Renal pelvis (tissue), 4 donors: ENCODE results near the gene TUBB2A. TPM values are rescaled to one million over a fixed set of nuclear protein-coding genes. Genes with fewer than 3 reads are reported as not detected.
"Not testable (repeated sequence)": the region's sequence is repeated elsewhere in the genome, so short reads cannot be mapped to it uniquely, and the experiment has no call there.

Experiments
- DNase-seq: peaks from one replicate; pipeline ENCODE4 v3.0.0-alpha.2; 2013
- polyA plus RNA-seq, 3 donors: library from polyadenylated mRNA; unstranded; fragments of 120-200 nt; gene quantifications; one replicate each; pipeline ENCODE4 v1.2.1, GENCODE V29; 2013; ENCODE audit not compliant: insufficient read length in 3 of 3

The TUBB2A gene
- polyA plus RNA-seq, 3 donors = 54.5 to 84.7 (median 55.5) TPM

- DNase-seq = no peak
Measured at GRCh38 chr6:3190056-3190455, 32.7 kb upstream of the TUBB2A start.

GRCh38 chr6:3189192-3189591, 31.8 kb upstream of the TUBB2A start:
- DNase-seq = not testable (repeated sequence)

DNA sequence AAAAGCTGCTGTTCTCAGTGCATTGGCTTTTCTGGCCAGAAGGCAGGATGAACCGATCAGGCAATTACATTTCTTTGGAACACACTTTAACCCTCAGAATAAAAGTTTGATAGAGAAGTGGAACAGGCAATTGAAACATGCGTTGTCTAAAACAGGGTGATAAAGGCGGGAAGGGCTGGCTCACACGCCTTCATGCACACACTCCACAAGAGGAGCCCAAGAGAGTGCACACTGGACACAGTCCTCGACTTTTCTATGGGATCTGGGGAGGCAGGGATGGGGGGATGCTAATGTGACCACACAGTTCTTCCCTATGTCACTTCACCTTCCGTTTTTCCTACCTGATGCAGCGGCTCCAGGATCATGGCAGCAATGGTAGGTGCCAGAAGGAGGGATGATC, 30.9 kb upstream of the TUBB2A start:
- DNase-seq = no peak

GRCh38 chr6:3186974-3187382, 29.6 kb upstream of the TUBB2A start:
- DNase-seq = no peak

DNA sequence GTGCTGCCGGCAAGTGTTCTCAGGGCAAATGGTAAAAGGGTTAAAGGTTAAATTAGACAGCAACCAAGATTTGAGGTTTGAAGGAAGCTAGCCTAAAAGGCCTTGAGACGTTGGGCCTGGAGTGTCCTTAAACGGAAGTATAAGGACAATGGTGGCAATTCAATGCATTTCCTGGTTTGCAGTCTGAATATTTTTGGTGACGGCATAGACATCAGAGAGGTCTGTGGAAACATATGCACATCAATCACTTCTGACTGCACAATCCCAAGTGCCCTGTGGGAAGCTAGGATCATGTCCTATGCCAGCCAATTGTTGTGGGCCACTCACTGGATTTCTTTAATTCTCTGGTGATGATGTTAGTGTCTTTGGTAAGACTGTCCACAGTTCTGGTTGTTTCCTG, 25.7 kb upstream of the TUBB2A start:
- no peak for DNase-seq

- DNase-seq = no peak
Measured at GRCh38 chr6:3181105-3181504, 23.8 kb upstream of the TUBB2A start.

DNA sequence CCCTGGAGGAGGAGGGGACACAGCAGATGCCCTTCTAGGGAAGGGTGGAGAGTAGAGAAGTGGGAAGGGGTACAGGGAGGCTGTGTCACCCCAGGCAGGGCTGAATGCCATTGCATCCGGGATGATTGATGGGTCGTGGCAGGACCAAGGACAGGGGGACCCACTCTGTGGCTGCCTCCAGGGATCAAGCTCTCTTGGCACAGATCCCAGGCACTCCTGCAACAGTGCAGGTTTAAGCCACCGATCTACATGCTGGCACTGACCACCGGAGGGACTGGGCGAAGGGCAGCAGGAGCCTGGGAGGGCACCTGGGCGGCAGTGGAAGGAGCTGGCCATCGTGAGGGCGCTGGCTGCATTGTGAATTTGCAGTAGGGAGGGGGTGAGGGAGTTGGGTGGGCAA, 22.6 kb upstream of the TUBB2A start:
- not testable (repeated sequence) for DNase-seq

DNA sequence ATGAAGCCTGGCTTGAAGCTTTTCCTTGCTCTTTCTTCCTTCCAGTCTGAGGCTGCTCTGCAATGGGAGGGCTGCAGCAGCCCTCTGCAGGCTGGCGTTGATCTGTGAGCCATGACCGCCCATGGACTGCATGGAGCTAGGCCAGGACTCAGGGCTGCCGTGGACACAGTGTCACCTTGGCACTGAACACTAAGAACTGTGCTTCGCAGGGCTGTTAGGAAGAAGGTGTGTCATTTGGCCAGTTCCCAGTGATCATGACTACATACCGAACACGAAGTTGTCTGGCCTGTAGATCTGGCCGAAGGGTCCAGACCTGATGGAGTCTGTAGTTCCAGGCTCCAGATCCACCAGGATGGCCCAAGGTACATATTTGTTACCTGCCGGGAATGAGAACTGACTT, 21.3 kb upstream of the TUBB2A start:
- DNase-seq = not testable (repeated sequence)

DNA sequence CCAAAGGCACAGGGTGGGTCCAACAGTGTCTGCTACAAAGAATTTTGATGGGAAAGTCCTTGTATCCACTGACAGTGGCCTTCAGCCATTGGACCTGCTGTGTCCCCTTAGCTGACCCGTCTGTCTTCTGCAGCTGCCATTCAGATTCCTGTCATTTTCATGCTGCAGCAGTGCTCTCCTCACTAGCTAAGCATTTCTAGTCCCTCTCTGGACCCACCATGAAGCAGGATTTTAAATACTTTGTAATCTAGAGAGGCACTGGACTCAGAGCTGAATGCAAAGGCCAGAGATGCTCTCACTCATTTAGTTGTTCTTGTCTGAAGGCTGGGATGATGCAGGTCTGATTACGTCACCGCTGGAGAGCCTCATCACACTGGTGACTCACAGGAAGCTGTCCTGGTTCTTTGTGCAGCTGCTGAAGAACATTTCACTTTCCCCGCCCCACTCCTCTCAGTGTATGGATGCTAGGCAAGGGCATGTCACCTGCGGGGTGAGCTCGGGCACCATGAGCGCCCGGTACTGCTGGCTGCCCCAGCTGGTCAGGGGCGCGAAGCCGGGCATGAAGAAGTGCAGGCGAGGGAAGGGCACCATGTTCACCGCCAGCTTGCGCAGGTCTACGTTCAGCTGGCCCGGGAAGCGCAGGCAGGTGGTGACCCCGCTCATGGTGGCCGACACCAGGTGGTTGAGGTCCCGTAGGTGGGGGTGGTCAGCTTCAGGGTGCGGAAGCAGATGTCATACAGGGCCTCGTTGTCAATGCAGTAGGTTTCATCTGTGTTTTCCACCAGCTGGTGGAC, 19.4 kb upstream of the TUBB2A start:
- no peak for DNase-seq

DNA sequence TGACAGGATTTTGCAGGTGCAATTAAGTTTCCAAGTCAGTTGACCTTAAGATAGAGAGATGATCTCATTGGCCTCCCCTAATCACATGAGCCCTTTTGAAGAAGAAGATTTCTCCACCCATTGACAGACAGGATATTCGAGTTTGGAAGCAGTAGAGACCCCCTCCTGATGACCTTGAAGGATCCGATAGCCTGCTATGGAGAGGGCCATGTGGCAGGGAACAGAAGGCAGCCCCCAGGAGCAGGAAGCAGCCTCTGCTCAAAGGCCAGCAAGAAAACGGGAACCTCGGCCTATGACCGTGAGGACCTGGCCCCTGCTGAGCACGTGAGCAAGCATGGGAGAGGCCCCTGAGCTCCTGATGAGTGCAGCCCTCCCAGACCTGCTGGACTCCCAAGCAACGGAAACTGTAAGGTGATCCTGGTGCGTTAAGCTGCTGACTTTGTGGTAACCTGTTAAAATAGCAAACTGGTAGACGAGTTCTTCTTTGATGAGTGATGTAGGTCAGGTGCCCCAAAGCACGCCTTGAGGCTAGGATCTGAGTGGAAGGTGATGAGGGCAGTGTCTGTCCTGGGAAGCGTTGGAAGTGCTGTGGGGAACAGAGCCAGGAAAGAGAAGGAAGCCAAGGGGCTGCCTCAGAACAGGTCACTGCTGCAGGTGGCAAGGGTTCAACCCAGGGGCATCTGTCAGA, 18.5 kb upstream of the TUBB2A start:
- DNase-seq = no peak

DNA sequence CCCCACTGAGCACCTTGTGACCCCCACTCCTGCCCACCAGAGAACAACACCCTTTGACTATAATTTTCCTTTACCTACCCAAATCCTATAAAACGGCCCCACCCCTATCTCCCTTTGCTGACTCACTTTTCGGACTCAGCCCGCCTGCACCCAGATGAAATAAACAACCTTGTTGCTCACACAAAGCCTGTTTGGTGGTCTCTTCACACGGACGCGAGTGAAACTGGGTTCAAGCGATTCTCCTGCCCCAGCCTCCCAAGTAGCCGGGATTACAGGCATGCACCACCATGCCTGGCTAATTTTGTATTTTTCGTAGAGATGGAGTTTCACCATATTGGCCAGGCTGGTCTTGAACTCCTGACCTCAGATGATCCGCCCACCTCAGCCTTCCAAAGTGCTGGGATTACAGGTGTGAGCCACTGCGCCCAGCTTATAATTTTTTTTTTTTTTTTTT, 16.3 kb upstream of the TUBB2A start:
- not testable (repeated sequence) for DNase-seq

- DNase-seq = not testable (repeated sequence)
Measured at GRCh38 chr6:3172789-3173188, 15.4 kb upstream of the TUBB2A start.

DNA sequence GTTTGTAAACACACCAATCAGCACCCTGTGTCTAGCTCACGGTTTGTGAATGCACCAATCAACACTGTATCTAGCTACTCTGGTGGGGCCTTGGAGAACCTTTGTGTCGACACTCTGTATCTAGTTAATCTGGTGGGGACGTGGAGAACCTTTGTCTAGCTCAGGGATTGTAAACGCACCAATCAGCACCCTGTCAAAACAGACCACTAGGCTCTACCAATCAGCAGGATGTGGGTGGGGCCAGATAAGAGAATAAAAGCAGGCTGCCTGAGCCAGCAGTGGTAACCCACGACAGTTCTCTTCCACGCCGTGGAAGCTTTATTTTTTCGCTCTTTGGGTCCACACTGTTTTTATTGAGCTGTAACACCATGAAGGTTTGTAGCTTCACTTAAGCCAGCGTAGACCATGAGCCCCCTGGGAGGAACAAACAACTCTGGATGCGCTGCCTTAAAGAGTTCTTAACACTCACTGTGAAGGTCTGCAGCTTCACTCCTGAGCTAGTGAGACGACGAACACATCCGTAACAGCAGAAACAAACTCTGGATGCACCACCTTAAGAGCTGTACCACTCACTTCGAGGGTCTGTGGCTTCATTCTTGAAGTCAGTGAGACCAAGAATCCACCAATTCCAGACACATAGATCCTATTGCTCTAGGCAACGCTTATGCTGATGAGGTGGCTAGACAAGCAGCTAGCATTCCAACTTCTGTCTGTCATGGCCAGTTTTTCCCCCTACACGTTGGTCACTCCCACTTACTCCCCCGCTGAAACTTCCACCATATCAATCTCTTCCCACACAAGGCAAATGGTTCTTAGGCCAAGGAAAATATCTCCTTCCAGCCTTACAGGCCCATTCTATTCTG, 14.2 kb upstream of the TUBB2A start:
- DNase-seq = not testable (repeated sequence)

DNA sequence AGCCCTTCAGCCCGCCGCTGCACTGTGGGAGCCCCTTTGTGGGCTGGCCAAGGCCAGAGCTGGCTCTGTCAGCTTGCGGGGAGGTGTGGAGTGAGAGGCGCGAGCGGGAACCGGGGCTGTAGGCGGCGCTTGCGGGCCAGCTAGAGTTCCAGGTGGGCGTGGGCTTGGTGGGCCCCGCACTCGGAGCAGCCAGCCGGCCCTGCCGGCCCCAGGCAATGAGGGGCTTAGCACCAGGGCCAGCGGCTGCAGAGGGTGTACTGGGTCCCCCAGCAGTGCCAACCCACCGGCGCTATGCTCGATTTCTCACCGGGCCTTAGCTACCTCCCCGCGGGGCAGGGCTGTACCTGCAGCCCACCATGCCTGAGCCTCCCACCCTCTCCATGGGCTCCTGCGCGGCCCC, 13.3 kb upstream of the TUBB2A start:
- DNase-seq = not testable (repeated sequence)

- DNase-seq = not testable (repeated sequence)
Measured at GRCh38 chr6:3168046-3168445, 10.7 kb upstream of the TUBB2A start.

DNA sequence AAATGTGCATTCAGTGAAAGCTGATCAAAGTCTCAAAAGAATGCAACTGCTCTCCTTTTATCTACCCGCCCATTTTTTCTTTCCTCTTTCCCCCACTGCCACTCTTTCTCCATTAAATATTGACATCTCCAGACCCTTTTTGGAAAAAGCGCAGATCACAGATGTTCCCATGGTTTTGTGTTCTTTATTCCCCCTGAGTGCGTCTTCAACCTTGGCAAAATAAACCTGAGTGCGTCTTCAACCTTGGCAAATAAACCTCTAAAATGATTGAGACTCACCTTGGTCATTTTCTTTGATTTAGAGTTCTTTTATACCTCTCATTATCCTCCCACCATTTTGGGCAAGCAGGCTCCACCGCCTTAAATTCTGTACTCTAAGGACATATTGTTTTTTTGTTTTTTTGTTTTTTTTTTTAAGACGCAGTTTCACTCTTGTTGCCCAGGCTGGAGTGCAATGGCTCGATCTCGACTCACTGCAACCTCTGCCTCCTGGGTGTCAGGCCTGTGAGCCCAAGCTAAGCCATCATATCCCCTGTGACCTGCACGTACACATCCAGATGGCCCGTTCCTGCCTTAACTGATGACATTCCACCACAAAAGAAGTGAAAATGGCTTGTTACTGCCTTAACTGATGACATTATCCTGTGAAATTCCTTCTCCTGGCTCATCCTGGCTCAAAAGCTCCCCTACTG, 9.3 kb upstream of the TUBB2A start:
- DNase-seq = not testable (repeated sequence)

DNA sequence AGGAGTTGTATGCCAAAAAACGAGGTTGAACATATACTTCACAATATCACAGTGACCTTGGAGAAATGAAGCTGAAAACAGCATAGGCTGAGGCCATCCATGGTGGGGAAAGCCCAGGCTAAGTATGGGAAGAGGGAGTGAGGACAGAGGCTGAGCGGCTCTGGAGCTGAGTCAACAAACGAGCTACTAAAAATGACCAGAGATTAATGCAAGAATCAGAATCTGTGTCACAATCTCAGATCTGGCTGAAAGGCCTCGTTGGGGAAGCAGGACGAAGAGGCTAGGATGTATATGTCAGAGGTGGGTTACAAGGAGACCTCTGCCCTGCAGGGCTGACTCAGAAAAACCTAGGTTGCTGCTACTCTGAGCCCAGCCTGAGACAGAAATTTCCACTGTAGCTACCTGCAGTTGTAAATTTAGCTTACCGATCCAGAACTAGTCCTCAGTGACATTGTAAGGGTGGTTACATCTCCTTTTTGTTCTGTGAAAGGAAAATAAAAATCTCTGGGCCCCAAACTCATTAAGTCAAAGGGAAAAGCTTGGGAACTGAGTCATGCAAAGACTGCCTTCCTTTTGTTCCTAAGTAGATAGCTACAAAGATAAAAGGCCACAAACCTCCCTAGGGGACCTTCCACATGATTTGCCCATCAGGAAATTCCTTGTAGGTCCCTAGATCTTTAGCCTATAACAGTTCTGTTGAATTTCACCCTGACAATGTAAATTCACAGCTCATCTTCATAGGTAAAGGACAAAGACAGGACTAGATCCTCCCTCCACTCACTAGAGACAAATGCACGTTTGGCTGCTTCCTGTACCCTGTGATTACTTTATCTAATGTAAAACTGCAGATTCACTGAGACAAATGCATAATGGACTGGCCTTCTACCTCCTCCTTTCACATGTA, 8.5 kb upstream of the TUBB2A start:
- DNase-seq = no peak

DNA sequence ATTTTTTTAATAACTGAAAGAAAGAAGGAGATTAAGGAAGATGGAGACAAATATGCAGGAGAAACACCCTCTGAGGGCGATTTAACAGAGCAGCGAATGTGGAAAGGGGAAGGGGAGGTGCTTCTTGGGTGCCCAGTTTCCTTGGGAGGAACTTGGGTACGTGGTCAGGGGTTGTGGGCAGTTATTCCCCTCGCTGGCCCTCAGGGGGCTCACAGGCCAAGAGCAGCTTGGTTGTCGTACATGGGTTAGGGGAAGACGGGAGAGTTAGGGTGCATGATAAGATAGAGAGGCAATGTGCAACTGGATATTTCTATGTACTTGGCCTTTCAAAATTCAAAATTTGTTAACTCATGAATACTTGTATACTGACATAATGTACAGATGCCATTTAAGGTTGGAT, 7.0 kb upstream of the TUBB2A start:
- DNase-seq = no peak

- no peak for DNase-seq
Measured at GRCh38 chr6:3163248-3163594, 5.9 kb upstream of the TUBB2A start.

- DNase-seq = peak; percentile 75
Measured at GRCh38 chr6:3162565-3163247, 5.4 kb upstream of the TUBB2A start.
